Hematopoietic multipotent progenitor cell treated with erythropoietin and hydrocortisone succinate and interleukin-3 and kit ligand, for 6 days (in vitro differentiated cells): ENCODE results near the gene CTNND2.

Source experiments
- DNase-seq: peaks from one replicate; pipeline ENCODE4 v3.0.0-alpha.2; 2015

Gene CTNND2

GRCh38 chr5:11518676-11519075, 385.6 kb downstream of the CTNND2 start:
- DNase-seq, result no peak

GRCh38 chr5:11514705-11515432, 389.4 kb downstream of the CTNND2 start:
- DNase-seq, result no peak

- no peak for DNase-seq
Measured at GRCh38 chr5:11511878-11512277, 392.4 kb downstream of the CTNND2 start.

- DNase-seq, result no peak
Measured at GRCh38 chr5:11510889-11511288, 393.4 kb downstream of the CTNND2 start.

DNA sequence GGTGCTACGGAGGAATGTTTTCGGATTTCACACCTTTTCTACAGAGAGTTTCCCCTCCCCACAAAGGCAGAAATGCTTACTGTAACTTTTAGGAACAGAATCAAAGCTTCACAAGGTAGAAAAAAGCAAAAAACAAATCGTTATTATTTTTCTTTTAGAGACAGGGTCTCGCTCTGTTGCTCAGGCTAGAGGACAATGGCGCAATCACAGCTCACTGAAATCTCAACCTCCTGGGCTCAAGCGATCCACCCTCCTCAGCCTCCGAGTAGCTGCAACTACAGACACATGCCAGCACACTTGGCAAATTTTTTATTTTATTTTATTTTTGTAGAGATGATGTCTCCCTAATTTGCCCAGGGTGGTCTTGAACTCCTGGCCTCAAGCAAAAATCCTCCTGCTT, 394.5 kb downstream of the CTNND2 start:
- no peak for DNase-seq

- no peak for DNase-seq
Measured at GRCh38 chr5:11507156-11507910, 396.9 kb downstream of the CTNND2 start.

- no peak for DNase-seq
Measured at GRCh38 chr5:11504886-11505193, 399.4 kb downstream of the CTNND2 start.

GRCh38 chr5:11504065-11504885, 400.0 kb downstream of the CTNND2 start:
- DNase-seq, result no peak

DNA sequence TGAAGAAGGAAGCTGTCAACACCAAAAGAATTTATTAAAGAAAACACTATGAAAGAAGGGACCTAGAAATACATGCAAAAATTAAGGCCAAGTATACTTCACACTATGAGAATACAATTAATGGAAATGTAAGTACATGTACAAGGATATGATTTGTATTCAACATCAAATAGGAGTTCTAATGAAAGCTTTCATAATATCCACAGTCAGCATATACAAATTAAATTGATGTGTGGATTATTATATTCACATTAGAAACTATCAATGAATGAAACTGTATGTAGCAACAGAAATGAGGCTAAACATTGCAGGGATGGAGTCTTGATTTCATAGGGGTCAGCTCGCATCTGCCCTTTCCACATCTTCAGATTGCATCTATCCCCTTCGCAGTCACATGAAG, 401.5 kb downstream of the CTNND2 start:
- no peak for DNase-seq

DNA sequence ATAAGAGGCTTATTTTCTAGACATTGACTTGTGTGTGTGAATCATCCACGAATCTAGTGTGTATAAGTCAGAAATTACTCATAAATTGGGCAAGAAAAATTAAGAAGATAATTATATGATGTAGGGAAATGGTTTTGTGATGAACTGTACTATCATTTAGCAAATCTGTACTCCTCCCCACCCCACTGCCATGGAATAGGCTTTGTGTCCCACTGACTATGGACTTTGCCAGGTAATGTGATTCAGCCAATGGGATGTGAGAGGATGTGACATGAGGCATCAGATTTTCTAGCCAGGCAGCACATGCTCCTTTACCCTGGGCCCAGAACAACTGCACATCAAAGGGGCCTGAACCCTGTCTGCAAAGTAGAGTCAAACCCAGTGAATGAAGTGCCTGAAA, 406.6 kb downstream of the CTNND2 start:
- no peak for DNase-seq

DNA sequence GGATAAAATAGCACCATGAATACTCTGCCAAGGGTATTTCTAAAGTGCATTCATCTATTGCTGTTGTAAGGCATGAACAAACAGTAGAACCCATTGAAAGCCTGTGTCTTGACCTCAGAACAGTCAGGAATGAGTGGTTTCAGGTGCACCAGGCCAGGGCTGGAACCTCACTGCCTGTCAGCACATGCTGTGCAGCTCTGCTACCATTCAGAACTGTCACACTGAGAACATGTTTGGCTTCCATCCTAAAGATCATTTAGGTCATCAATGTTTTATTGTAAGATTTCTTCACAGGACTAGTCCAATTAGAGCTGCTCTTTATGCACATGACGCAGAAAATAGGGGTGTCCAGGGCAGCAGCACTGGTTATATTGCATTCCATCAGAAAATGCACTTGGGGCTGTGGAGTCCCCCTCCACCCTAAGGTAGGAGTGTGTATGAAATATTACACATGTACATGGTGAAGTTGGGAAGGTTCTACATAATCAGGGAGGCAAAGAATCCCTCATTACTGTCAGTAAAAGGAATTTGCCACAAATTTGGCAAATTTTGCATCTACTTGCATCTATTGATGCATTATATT, 408.0 kb downstream of the CTNND2 start:
- no peak for DNase-seq

DNA sequence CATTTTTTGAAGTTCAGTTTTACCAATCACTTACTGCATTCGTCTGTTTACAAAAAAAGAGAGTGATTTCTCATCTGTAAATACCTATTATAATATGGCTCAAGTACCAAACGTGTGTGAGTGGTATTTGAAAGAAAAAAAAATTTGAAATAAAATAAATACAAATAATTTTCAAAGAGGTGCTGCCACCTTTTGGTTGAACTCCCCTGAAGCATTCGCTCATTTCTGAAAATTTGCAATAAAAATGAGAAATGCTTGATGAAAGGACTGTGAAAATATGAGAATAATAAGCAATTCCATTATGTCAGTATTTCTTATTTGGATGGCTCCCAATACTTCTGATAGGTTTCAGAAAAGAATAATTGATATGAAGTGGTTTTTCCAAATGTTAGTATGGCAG, 409.9 kb downstream of the CTNND2 start:
- peak; percentile 23 for DNase-seq

- DNase-seq, result no peak
Measured at GRCh38 chr5:11491404-11492075, 412.7 kb downstream of the CTNND2 start.

GRCh38 chr5:11483630-11484029, 420.6 kb downstream of the CTNND2 start:
- no peak for DNase-seq

GRCh38 chr5:11482011-11482410, 422.2 kb downstream of the CTNND2 start:
- DNase-seq, result no peak

DNA sequence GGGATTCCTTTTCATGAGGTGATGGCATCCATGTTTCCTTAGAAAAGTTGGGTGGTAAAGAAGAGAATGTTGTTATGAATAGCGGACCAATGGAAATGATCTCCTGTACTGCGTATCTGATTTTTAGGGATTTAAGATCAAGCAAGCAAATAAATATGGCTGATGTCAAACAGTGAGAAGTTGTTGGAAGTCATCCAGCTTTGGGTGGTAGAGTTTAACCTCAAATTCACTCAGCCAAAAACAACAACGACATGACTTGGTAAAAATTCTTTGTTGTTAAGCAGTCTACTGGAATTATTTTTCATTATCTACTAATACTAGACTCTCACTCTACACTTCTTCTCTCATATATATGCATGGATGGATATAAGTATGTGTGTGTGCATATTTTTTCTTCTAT, 426.5 kb downstream of the CTNND2 start:
- DNase-seq, result no peak

GRCh38 chr5:11476866-11477265, 427.4 kb downstream of the CTNND2 start:
- DNase-seq, result no peak

DNA sequence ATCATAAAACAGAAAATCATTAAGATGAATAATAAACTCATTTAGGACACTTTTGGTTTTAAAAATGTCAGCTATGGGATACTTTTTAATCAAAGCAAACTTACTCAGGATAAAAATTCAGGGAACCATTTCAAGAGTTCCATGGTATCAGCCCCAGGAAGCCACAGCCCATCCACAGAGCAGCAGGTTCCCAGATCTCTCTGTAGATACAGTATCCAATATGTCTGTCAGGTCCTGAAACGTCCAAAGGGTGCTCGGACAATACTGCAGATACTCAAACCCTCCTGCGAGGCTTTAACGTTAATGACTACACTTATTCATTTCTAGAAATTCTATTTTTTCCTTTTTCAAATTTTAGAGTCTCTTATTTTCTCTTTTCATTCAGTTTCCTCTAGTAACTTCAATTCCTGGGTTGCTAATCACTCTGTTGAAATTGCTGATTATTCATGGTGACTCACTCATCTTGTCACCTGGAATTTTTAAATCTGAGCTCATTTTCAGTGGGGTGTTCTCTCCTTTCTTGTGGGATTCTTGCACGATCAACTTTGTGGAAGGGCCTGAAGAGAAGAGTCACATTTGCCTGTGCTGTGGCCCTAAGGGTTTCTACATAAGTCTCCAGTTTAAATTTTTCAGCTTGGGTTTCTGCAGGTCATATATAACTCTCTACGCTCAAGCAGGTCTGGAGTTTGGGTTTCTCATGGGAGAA, 435.8 kb downstream of the CTNND2 start:
- no peak for DNase-seq

DNA sequence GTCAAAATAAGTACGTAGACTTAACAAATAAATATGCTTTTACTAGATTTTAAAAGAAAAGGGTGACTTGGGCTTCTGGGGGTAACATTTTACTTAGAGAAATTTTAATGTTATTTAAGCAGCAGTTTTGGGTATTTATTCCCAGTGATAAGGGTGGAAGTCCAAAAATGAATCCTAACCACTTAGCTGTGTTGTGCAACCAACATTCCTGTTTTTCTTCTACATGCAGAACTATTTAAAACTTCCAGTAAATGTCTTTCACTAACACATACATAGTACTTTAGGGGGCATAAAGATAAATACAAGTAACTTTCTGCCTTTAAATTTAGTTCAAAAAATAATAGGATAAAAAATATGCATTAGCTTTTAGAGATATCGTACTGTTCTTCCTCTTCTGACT, 436.7 kb downstream of the CTNND2 start:
- DNase-seq, result no peak

DNA sequence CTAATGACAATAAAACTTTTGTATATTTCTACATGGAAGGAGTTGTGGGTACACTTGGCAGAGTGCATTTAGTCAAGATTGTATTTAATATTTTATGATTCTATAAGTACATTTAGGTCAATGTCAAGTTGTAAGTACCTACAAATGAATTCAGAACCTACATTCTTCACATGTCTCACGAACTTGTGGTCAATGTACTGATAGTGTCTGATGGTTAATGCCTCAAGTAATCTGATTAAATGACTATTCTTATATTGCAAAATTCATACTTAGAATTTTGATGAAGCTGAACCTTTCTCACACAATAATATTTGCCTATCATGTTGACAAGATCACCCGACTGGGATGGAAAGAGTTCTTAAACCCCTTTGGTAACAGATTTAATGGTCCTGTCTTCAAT, 444.5 kb downstream of the CTNND2 start:
- DNase-seq, result no peak

- DNase-seq, result no peak
Measured at GRCh38 chr5:11455505-11455904, 448.7 kb downstream of the CTNND2 start.

DNA sequence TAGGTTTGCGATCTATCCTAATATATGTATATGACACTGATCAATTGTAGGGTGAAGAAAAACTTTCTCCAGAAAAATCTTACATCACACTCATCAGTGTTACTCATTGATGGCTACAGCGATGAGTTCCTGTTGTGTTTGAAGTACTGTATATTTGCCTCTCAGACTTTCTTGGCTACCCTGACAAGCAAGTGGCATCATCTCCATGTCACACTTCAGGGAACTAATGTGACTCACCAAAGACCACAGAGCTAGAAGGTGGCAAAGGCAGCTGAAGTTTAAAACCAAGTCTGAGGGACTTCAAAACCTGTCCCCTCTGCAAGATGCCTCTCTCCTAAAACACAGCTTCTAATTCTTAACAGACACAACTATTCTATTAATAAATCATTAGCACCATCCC, 451.4 kb downstream of the CTNND2 start:
- no peak for DNase-seq
